B cell (primary cell): Measurements from ENCODE around the gene HMCN1.

Experiments used
- EZH2 ChIP-seq: IDR thresholded peaks from 2 replicates; pipeline ENCODE4 v1.6.1; 2012; ENCODE audit warnings: borderline replicate concordance, low read depth, mild to moderate bottlenecking, moderate library complexity, low read length; ENCODE audit not compliant: insufficient read depth, poor library complexity, severe bottlenecking
- TF ChIP-seq, protein P1 (sequence below): fragments of 200-600 bp; IDR thresholded peaks from one replicate; pipeline ENCODE4 v1.8.0; 2022; ENCODE audit warnings: antibody characterized with exemption, mild to moderate bottlenecking

DNA sequence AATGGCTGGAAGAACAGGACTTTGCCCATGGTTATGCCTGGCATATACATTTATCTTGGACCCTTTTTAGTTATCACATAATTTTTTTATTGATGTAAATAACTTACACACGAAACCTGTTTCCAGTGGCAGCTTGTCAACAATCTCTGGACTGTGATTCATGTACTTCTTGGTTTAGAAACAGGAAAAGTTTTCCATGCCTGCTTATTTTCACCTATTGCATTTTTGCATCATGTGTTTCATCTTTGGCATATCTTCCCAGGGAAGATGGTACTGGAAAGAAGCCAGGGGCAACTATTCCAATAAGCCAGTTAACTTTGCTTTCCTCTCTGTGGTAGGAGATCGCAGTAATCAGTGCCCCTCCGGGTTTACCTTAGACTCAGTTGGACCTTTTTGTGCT lies 430.6 kb downstream of the HMCN1 start:
- TF ChIP-seq, protein P1, sequence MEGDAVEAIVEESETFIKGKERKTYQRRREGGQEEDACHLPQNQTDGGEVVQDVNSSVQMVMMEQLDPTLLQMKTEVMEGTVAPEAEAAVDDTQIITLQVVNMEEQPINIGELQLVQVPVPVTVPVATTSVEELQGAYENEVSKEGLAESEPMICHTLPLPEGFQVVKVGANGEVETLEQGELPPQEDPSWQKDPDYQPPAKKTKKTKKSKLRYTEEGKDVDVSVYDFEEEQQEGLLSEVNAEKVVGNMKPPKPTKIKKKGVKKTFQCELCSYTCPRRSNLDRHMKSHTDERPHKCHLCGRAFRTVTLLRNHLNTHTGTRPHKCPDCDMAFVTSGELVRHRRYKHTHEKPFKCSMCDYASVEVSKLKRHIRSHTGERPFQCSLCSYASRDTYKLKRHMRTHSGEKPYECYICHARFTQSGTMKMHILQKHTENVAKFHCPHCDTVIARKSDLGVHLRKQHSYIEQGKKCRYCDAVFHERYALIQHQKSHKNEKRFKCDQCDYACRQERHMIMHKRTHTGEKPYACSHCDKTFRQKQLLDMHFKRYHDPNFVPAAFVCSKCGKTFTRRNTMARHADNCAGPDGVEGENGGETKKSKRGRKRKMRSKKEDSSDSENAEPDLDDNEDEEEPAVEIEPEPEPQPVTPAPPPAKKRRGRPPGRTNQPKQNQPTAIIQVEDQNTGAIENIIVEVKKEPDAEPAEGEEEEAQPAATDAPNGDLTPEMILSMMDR, result no peak
- TF ChIP-seq EZH2, result no peak
